Measurements from ENCODE around the gene DMD. TPM values are rescaled to one million over a fixed set of nuclear protein-coding genes. Genes with fewer than 3 reads are reported as not detected.

DMD gene
- total and polyA plus RNA-seq, 2 donors (not counting 1 experiment from before 2014, with no cell fraction given) = 2.0 to 51.8 TPM

GRCh38 chrX:31178769-31179125, 2032.6 kb downstream of the DMD start:
- no peak overlapping the region for H3K9ac ChIP-seq (ENCODE audit: low read length)
- H4K20me1 ChIP-seq (ENCODE audit: control insufficient read depth, insufficient read depth, low read length, poor library complexity, severe bottlenecking) = no peaks in the 10 kb centered on the region
- H3K27me3 ChIP-seq (replicated peaks in 1 of 4; ENCODE audit: control extremely low read depth in 1 of 4, control insufficient read depth in 3 of 4, insufficient read depth in 4 of 4, low read length in 3 of 4) = no peaks in the 10 kb centered on the region
- no peak for ATAC-seq (ENCODE audit: low read depth)
- no peak overlapping the region for H3K27ac Mint-ChIP-seq
- no peaks in the 10 kb centered on the region for H3K36me3 ChIP-seq (replicated peaks in 1 of 2; ENCODE audit: control extremely low read depth in 1 of 2, control insufficient read depth in 1 of 2, extremely low read depth in 1 of 2, insufficient read depth in 2 of 2, low read length in 1 of 2)
- POLR2A ChIA-PET = no interaction called here
- DNase-seq = no peak
- H3K4me2 ChIP-seq (replicated peaks; ENCODE audit: low read depth, low read length, poor library complexity, severe bottlenecking) = no peak overlapping the region
- H3K4me3 ChIP-seq (ENCODE audit: control extremely low read depth in 1 of 5, extremely low read depth in 1 of 5, insufficient read depth in 1 of 5, low read depth in 2 of 5, low read length in 4 of 5) = no peak overlapping the region
- CTCF ChIA-PET = no interaction called here
- H3K4me1 ChIP-seq (ENCODE audit: control insufficient read depth in 2 of 2, insufficient read depth in 2 of 2, low read length in 2 of 2) = no peaks in the 10 kb centered on the region
- TF ChIP-seq CTCF (IDR thresholded peaks at IDR 0.05) = no peak
- TF ChIP-seq EZH2 (IDR thresholded peaks at IDR 0.05; ENCODE audit: borderline replicate concordance, insufficient read depth, low read depth, low read length, poor library complexity, severe bottlenecking) = no peak
- no peak overlapping the region for H3K27ac ChIP-seq (ENCODE audit: low read length in 2 of 2)
- no peak overlapping the region for H2AFZ ChIP-seq (ENCODE audit: insufficient read depth, low read depth, low read length, poor library complexity, severe bottlenecking)
- no peak overlapping the region for H3K4me3 Mint-ChIP-seq
- no peaks in the 10 kb centered on the region for H3K9me3 Mint-ChIP-seq (ENCODE audit: insufficient read depth)
- peaks cover 9% of the 10 kb centered on the region for H3K4me1 Mint-ChIP-seq
- H3K9me3 ChIP-seq (ENCODE audit: control extremely low read depth in 1 of 3, control insufficient read depth in 2 of 3, insufficient read depth in 1 of 3, low read length in 2 of 3) = no peaks in the 10 kb centered on the region
- H3K79me2 ChIP-seq (ENCODE audit: control insufficient read depth, insufficient read depth, low read length) = no peaks in the 10 kb centered on the region
- intact Hi-C loops (cut with micrococcal nuclease) = no loop called here
- WGBS (ENCODE audit: insufficient coverage) = no CpG with 5 or more reads among the region's 2 CpGs
- no peaks in the 10 kb centered on the region for H3K27me3 Mint-ChIP-seq

- no peak overlapping the region for H3K27ac Mint-ChIP-seq
- Histone ChIP-seq H2AFZ (ENCODE audit: insufficient read depth, low read depth, low read length, poor library complexity, severe bottlenecking) (no peak overlapping the region), H3K79me2 (ENCODE audit: control insufficient read depth, insufficient read depth, low read length) (no peaks in the 10 kb centered on the region), H3K4me2 (replicated peaks; ENCODE audit: low read depth, low read length, poor library complexity, severe bottlenecking) (no peak overlapping the region), H4K20me1 (ENCODE audit: control insufficient read depth, insufficient read depth, low read length, poor library complexity, severe bottlenecking) (no peaks in the 10 kb centered on the region), H3K9ac (ENCODE audit: low read length) (no peak overlapping the region), H3K36me3 (replicated peaks in 1 of 2; ENCODE audit: control extremely low read depth in 1 of 2, control insufficient read depth in 1 of 2, extremely low read depth in 1 of 2, insufficient read depth in 2 of 2, low read length in 1 of 2) (no peaks in the 10 kb centered on the region), H3K9me3 (ENCODE audit: control extremely low read depth in 1 of 3, control insufficient read depth in 2 of 3, insufficient read depth in 1 of 3, low read length in 2 of 3) (no peaks in the 10 kb centered on the region), H3K4me3 (ENCODE audit: control extremely low read depth in 1 of 5, extremely low read depth in 1 of 5, insufficient read depth in 1 of 5, low read depth in 2 of 5, low read length in 4 of 5) (no peak overlapping the region), H3K27me3 (replicated peaks in 1 of 4; ENCODE audit: control extremely low read depth in 1 of 4, control insufficient read depth in 3 of 4, insufficient read depth in 4 of 4, low read length in 3 of 4) (no peaks in the 10 kb centered on the region), H3K27ac (ENCODE audit: low read length in 2 of 2) (no peak overlapping the region), H3K4me1 (ENCODE audit: control insufficient read depth in 2 of 2, insufficient read depth in 2 of 2, low read length in 2 of 2) (no peaks in the 10 kb centered on the region)
- no peak overlapping the region for H3K4me3 Mint-ChIP-seq
- H3K9me3 Mint-ChIP-seq (ENCODE audit: insufficient read depth) = no peaks in the 10 kb centered on the region
- ChIA-PET POLR2A (no interaction called here), CTCF (no interaction called here)
- intact Hi-C loops (cut with micrococcal nuclease) = no loop called here
- DNase-seq (no peak), ATAC-seq (ENCODE audit: low read depth) (no peak)
- WGBS (ENCODE audit: insufficient coverage) = 89% methylated on average over 4 of the region's 6 CpGs
- H3K4me1 Mint-ChIP-seq = peaks cover 9% of the 10 kb centered on the region
- no peaks in the 10 kb centered on the region for H3K27me3 Mint-ChIP-seq
- TF ChIP-seq CTCF (IDR thresholded peaks at IDR 0.05) (no peak), EZH2 (IDR thresholded peaks at IDR 0.05; ENCODE audit: borderline replicate concordance, insufficient read depth, low read depth, low read length, poor library complexity, severe bottlenecking) (no peak)
These were observed 2033.1 kb downstream of the DMD start for GRCh38 chrX:31178064-31178768.
